RPMI7951 (cell line): ENCODE data around the gene AMFR. TPM values are rescaled to one million over a fixed set of nuclear protein-coding genes. Genes with fewer than 3 reads are reported as not detected.
A peak's percentile ranks its signal among the peaks of the same experiment; 100 is the strongest.

Source experiments
- DNase-seq: peaks from one replicate; pipeline ENCODE4 v3.0.0-alpha.2; 2012; ENCODE audit warnings: low read depth
- total RNA-seq: library from RNA; depleted of rRNA; stranded (reverse); fragments of >200 nt; shearing (Covaris generic); gene quantifications from 2 replicates; pipeline ENCODE4 v1.2.3, GENCODE V29; 2014

The AMFR gene
- total RNA-seq, 1 experiment from 2014 or later: 105 TPM

DNA sequence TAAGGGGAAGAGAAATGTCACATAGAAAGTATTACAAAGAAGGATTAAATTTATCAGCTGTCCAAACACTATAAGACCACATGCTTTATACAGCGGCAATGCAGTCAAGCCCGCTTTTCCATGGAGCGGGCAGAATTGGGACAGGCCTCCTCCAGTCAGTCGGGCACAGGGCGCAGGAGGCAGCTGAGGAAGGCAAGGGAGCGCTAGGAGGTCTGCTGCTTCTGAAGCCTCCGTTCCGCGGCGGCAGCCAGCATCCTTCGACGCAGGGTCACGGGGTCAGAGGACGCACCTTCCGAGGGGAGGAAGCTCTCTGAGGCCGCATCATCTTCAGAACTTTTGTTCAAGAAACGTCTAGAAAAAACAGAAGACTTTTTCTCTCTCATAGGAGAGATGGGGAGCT, 62.6 kb downstream of the AMFR start:
- DNase-seq: no peak

DNA sequence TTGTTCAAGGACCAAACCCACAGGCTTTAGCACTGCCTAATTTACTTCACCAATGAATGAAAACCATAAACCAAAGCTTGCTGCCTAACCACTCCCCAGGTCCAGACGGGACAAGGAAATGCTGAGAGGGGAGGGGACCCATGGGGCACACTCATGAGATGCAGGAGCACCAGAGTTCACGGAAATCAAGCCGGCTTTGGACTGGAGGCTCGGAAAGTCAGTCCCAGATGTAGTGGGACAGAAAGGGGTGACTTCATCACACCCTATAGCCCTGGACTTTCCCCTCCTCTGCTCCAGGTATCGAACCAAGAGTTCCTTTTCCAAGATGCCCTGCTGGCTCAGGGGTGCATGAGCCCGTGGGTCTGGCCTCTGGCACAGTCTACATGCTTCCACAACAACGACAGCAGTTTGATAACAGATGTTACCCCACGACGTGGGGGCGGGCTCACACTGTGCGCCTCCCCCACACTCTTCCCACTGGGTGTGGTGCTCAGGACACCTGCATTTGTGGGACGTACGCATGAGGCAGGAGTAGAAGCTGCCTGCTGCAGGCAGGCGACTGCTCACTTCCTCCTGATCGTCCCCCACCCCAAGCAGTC, 63.2 kb downstream of the AMFR start:
- no peak for DNase-seq

DNA sequence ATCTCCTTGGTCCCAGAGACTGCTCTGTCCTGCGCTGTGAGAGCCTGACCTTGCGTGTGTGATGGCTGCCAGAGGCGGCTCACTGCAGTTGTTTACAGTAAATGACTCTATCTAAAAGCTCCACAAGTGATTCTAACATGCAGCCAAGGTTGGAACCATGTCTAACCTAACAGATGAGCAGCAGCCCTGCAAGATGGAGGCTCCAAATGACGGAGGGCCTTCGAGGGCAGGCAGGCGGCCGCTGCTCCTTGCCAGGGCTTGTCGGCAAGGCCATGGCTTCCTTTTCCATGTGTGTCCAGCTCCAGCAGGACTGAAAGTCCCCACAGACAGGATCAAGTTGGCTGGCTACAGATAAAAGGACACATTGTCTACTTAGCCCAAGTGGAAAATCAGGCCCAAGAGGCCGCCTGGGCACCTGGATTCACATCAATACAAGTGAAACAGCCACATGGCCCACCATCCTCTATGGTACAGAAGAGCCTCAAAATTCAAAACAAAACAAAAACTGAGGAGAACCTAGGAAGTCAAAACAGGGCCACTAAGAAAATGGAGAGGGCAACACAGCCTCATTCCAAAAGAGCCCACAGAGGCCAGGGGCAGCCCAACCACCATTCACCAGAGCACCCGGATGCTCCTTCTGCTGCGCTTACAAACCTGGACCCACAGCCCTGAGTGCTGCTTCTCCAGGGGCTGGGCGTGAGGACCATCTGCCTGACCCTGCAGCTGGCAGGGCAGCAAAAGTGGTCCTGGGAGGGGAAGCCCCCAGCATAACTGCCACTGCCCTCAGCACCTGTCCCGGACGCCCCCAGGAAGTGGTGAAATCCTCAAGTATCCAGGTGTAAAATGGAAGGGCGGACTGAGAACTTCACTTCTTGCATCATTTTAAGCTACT, 65.0 kb downstream of the AMFR start:
- no peak for DNase-seq

DNA sequence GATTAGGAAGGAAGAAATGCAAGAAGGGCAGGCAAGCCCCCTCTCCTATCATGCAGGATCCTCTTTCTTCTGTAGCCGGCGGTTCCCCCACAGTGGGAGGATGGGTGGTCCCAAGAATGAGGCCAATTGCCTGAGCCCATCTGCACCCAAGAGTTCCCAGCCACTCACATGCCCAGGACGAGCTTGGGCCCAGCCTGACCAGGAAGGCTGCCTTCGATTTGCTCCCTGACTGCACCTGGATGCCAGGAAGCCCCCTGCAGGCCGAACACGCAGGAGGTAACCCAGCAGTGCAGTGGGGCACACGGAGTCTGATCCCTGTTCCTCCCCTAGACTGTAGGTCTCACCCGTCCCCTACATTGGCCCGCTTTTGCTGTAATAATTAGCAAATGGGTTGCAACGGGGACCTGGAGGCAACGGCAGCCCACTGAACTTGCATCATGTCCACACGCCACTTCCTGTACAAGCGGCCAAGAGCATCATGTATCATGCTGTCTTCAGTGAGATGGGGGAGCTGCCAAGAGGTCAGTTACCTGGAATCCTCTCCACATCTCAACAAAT, 67.5 kb downstream of the AMFR start:
- DNase-seq: no peak

DNA sequence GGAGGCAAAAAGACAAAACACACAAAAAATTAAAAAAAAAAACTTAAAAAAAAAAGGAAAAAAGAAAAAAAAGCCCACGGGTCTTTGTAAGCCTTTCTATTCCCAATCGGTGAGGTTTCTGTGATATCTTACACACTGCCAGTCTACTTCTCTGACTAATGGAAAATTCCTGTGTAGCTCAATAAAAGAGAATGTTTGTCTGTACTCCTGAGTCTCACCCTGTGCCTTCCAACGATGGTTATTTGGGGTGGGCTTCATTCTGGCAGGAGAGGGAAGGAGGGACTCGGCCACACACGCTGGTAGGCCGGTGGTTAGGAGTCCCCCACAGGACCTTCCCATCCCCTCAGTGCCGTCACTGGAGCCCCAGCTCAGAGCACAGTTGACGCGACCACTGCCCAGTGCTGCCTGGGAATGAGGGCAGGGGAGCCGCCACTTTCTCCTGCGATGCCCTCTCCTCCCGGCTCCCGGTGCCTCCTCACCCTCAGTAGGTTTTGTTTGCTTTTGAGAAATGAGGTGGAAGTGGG, 68.0 kb downstream of the AMFR start:
- peak; percentile 44 for DNase-seq

DNA sequence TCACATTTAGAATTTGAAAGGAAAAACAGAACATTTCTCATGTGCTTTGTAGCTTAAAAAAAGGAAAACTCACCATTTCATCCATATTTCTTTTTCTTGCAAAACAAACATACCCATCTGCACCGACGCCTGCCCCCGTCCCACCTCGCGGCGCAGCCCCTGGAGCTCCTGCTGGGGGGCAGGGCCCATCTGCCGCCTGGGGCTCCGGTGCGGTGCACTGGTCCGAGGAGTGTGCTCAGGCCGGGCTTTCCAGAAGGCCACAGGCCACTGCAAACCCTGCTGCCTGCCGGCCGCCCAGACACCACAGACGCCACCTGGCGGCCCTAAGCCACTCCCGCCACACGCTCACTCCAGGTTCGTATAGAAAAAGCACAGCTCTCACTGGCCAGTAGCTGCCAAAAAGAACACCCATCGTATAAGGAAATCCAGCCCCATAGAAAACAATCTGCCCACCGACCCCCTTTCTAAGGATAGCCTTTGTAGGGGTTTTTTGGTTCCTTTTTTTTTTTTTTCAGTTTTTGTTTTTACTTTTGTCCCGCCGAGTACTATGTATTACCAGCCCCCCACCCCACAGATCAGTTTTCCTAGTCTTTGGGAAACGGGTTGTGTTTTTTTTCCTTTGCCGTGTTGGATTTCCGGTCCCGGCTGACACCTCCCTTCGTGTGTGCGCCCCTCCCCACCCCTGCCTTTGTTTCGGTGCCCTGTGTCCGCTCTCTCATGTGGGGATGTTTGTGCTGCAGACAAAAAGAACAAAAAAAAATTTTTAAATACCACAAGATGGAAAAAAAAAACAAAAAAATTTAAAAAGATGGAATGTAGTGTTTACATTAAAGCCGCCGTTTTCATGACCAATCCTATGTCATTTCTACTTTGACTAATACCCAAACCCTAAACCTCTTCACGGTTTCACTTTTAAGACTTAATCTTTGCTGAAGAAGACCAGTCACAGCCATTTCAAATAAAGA, 68.8 kb downstream of the AMFR start:
- DNase-seq: peak; percentile 79

DNA sequence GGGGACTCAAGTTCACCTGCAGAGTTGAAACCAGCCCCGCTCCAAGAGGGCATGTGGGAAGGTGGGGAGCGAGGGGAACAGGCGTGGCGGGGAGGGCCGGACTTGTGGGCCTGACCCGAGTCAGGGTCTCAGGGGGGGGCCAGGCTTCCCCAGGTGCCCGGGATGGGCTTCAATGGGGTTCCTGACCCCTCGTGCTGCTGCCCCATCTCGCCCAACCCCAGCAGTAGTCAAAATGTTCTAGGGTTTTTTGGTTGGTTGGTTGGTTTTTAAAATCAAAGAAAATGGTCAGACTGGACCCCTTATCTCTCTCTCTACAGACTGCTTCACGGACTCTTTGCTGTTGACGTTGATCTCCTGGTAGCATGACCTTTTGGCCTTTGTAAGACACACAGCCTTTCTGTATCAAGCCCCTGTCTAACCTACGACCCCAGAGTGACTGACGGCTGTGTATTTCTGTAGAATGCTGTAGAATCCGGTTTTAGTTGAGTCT, 69.5 kb downstream of the AMFR start:
- no peak for DNase-seq

DNA sequence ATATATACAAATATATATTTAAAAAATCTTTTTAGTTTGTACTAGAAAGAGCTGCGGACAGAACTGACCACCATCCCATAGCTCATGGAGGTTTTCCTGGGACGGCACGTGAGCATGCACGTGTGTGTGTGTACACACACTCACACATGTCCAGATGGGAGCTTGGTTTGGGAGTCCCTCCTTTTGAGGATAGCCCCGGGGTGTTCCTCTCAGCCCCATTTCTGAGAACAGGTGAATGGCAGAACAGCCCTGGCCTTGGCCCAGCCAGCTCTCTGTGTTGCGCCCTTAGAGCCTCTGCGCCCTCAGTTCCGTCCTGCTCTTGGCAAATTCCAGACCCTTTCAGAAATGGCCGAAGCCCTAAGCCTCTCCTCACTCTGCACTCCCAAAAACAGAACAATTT, 70.1 kb downstream of the AMFR start:
- no peak for DNase-seq

DNA sequence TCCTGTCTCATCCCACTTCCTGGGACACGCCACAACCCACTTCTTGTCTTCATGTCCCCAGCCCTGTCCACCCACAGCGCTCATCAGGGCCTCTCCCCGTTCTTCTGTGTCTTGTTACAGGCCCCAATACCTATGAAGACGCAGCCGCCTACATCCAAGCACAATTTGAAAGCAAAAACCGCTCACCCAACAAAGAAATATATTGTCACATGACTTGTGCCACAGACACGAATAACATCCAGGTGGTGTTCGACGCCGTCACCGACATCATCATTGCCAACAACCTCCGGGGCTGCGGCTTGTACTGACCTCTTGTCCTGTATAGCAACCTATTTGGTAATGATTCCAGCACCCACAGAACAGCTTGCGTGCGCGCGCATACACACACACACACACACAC, 70.6 kb downstream of the AMFR start:
- DNase-seq: no peak

DNA sequence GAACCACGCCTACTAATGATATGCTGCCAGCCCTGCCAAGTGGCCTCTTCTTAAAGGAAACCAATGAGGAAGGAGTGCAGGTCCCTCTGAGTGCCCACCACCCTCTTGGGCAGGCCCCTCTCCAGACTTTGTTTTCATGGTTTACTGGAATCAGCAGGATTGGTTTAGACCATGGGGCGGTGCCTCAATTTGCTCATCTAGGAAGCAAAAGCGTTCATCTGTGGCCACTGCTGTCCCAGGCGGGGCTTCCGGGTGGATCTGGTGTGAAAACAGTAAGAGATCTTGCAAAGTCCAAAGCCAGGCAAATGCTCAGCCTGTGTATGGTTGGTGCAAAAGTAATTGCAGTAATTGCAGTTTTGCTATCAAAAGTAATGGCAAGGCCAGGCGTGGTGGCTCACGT, 71.3 kb downstream of the AMFR start:
- no peak for DNase-seq

DNA sequence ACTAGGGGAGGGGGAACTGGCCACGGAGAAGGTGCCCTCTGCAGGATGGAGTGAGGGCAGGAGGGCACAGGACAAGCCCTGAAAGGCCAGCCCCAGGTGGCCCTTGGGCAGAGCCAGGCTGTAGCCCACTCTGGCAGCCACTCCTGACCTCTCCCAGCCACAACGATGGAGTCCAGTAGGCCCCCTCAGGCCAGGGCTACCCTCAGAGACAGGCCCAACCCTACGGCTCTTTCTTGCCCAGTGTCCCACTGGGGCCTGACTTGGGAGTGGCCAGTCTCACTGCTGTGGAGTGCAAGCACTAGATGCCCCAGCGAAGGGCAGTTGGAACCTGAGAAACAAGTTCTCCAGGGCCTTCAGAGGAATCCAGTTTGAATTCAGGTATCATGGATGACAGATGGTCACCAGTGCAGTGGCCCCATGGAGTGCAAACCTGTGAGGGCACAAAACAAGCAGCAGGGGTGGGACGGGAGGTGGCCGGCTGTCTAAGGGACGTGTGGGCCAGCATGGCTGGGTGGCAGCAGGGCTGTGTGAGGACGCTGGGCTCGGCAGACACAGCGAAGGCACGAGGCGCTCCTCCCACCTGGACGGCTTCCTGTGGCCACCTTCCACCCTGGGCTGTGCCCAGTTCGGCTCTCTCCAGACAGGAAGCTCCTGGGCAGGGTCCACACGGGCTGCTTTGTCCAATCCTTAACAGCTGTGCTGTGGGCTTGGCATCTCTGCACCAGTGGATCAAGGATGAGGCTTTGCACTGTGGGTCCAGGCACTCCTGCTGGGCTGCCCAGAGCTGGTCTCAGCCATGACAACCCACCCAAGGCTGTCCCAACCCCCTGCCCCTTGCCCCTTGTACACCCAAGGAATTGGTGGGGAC, 72.1 kb downstream of the AMFR start:
- DNase-seq: no peak

DNA sequence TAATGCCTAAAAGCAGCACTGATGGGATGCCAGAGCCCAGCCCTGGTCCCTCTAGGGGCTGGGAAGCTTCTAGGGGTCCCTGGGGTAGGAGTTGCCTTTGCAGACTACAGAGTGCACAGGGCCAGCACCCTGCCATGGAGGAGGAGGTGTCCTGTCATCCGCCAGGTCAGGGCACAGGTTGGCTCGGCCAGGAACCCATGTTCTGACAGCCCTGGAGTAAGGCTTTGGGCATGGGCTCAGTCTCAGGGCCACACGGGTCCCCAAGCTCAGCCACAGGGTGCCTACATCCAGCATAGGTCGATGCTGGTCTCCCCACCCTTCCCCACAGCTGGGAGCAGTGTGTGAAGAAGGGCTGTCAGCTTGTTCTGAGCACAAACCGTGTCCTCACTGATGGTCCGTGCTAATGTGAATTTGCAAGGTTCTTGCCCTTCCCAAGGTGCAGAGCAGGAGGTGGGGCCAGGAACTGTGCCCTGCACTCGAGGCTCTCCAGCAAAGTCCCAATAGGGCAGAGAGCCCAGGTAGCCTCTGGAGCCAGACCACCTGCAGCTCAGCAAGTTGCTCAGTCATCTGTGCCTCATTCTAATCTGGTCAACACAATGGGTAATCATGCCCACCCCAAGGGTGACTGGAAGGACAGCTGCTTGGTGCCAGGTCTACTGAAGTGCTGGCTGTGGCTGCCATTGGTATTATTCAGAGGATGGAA, 72.8 kb downstream of the AMFR start:
- no peak for DNase-seq

DNA sequence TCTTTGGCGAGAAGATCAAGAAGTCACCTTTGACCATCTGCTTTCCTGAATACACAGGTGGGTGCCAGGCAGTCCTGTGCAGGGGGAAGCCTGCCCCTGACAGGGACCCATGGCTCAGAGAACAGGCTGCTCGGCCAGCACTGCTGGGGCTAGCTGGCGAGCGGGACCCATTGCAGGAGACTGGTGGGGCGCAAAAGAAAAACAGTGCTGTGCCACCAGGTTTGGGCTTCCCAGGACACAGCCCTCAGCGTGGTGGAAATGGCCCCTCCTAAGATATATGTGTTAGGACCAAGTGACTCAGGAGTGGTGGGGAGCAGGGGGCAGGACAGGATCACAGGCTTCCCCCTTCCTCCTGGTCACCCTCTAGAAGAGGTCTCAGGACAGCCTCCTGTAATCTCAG, 73.9 kb downstream of the AMFR start:
- DNase-seq: no peak

DNA sequence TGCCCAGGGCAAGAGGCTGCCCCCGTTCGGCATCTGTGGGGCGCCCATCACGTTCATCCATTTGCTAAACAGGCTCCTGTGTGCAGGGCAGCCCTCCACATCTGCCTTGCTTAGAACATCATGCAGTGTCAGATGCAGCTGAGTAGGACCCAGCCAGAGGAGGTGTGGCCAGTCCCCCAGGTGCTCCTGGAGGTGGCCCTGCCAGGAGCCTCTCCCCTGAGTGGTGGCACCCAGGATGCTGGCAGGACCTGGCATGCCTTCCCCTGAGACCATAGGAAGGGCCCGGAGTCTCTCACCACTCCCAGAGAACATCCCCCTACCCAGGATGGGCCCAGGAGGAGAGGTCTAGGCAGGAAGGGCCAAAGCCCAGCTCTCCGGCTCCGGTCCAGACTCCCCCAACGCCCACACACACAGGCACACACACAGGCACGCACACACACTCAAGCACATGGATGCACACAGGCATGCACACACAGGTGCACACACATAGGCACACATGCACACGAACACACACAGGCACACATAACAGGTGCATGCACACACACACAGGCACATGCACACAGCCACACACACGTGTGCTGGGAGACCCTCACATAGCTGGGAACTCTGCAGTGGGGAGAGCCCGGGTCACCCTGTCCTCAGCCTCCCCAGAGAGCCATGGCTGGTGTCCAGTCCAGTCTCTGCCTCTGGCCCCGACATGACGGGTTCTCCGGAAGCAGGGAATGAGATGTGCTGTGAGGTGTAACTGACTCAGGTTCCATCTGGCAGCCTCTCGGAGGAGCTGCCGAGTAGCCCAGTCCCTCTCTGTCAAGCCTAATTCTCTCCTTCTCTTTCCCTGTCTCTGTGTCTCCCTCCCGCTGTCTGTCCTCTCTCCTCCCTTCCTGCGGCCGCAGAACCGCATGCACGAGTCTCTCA, 74.6 kb downstream of the AMFR start:
- DNase-seq: no peak

DNA sequence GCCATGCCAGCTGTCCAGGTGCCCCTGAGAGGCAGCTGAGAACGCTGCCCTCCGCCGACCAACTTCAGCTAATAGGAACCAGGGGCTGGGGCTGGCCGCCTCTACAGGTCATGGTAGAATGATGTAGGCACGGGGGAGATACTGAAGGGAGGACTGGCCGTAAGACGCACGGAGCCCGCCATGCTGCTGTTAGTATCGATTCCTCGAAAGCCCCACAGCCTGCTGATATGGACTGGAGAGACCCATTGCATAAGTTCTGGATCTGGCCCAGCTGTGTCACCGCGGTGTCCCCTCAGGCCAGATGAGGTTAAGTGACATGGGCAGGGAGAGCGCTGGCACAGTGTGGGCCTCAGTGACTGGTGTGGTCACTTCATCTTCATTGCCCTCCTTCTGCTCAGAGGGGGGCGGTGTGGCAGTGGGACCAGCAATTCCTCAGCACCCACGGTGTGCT, 75.6 kb downstream of the AMFR start:
- no peak for DNase-seq

DNA sequence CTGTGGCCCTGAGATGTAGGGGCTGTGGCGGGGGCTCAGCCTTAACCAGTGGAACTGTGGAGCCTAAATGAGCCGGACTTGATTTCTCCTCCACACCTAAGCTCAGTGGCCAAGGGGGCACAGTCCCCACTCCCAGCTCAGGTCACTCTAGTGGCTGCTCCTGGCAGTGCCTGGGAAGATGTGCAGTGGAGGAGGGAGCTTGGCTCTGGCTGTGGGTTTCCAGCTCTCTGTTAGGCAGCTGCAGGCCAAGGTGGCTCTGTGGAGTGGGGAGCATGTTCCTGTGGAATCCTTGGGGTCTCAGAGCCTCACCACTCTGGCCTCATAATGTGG, 76.3 kb downstream of the AMFR start:
- DNase-seq: no peak

DNA sequence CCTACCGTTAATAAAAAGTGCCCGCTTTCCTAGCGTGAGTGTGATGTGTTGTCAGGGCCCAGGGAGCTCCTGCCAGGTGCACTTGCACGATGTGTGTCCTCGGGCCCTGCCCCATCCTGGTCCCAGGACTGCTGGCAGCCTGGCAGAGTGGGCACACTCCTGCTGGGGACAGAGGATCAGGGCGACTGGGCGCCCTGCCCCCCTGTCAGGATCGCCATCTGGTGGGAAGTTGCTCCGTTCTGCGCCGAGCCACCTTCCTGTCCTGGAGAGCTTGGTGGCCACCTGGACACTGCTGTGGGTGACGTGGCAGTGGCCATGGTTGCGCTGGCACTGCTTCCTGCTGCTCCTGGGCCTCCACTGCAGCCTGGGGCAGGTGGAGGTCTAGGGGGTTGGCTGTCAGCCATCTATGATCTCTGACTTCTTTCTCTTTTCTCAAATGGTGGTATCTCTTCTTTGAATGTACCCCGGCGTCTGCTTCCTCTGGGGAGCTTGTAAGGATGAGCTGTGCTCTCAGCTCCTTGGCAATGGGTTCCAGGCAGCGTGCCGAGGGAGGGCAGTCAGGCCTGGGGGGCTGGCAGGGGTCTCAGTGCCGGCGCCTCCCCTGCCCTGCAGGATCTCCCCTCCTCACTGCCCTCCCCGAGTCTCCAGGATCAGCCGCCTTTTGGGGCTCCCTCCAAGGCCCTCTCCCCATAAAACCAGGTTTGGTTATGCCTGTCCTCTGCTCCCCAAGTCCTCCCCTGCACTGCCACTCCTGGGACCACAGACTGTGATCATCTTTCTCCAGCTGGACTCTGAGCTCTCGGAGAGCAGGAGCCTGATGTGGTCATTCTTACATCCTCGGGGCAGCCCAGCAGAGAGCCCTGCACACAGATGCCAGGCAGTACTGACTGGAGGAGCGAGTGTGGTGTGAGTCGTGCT, 76.9 kb downstream of the AMFR start:
- peak; percentile 27 for DNase-seq

DNA sequence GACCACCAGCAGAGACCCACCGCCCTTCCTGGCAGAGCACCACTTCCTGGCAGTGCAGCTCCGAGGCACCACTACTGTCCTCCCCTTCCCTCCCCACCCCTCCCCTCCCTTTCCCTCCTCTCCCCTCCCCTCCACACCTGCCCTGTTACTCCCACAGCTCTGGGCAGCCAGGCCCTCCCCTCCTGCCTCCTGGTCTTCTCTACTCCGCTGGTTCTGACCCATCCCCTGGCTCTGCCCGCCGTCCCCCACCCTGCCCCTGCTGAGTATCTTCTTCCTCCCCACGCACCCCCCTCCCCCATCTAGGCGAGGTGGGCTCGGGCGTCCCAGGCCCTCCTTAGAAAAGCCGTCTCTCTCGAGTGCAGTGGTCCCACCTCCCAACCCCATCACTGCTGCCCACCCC, 77.7 kb downstream of the AMFR start:
- DNase-seq: no peak
